OCI-LY1 (cell line): Measurements from ENCODE around the gene ATXN7L1.

Experiments used
- EZH2 ChIP-seq: fragments of 200-600 bp; sonication (generic), shearing (Covaris generic); IDR thresholded peaks from 2 replicates; pipeline ENCODE4 v1.8.0; 2017; ENCODE audit warnings: borderline replicate concordance, mixed run types, mild to moderate bottlenecking, antibody characterized with exemption, low read length, moderate library complexity, mixed read lengths
- TF ChIP-seq, protein P1 (sequence below): fragments of 200-600 bp; sonication (generic), shearing (Covaris generic); IDR thresholded peaks from 2 replicates; pipeline ENCODE4 v1.5.1; 2017; ENCODE audit warnings: mild to moderate bottlenecking, antibody characterized with exemption, low read length, moderate library complexity, mixed read lengths

DNA sequence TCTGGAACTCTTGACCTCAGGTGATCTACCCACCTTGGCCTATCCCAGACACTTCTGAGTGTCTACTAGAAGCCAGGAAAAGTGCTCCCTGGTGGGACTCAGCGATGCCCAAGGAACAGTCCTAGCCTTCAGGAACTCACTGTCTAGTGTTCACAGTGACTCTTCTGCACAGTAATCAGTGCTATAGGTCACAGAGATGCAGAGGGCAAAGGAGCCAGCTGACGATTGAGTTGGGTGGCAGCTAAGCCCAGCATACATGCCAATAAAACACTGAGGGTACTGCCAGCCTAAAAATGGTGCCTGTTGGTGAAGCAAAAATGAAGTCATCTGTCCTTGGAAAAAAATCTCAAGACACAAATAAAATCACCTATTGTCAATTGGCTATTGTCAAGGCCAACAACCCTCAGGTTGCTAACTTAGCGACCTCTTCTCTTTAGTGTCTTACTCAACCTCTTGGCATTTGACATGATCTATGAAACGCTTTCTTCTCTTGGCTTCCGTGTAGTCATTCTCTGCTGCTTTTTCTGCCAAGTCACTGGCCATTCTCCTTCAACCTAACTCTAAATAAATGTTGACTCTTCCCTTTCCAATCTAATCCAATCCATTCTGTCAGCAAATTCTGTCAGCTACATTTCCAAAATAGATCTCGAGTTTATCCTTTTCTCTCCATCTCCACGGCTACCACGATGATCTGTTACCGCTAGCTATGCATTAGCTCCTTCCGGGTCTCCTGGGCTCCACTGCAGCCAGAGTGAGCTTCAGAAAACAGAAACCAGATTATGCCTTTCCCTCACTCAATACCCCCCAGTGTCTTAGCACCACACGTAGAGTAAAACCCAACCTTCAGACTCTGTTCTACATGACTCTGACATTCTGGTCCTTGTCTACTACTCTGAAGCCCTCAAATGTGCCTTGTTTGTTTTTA, 99.2 kb downstream of the ATXN7L1 start:
- TF ChIP-seq, protein P1, sequence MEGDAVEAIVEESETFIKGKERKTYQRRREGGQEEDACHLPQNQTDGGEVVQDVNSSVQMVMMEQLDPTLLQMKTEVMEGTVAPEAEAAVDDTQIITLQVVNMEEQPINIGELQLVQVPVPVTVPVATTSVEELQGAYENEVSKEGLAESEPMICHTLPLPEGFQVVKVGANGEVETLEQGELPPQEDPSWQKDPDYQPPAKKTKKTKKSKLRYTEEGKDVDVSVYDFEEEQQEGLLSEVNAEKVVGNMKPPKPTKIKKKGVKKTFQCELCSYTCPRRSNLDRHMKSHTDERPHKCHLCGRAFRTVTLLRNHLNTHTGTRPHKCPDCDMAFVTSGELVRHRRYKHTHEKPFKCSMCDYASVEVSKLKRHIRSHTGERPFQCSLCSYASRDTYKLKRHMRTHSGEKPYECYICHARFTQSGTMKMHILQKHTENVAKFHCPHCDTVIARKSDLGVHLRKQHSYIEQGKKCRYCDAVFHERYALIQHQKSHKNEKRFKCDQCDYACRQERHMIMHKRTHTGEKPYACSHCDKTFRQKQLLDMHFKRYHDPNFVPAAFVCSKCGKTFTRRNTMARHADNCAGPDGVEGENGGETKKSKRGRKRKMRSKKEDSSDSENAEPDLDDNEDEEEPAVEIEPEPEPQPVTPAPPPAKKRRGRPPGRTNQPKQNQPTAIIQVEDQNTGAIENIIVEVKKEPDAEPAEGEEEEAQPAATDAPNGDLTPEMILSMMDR = no peak
- TF ChIP-seq EZH2 = no peak
